ENCODE data around the gene ETS1. TPM values are rescaled to one million over a fixed set of nuclear protein-coding genes. Genes with fewer than 3 reads are reported as not detected.

ETS1 gene
- total RNA-seq, 1 experiment from 2014 or later: 66.4 TPM

DNA sequence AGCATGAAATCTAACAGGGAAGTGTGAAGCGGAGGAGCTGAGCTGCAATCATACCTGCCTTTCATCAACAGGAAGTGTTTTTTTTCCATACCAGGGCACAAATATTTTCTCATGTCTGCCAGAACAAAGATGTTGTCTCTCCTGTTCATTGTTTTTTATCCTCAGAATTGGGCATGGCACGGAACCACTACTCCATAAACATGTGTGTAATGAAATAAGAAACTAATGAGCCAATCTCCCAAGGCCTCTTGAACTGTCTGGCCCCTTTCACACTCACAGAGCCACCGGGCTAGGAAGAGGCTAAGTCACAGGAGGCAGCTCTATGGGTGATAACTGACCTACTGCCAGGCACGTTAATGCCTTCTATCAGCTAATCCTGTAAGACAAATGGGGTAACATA is 124.4 kb downstream of the ETS1 start:
- in situ Hi-C loops (cut with HindIII; ENCODE audit: low pct_unique_long_range_greater_than_20kb, low sequenced_read_pairs): no loop called here

DNA sequence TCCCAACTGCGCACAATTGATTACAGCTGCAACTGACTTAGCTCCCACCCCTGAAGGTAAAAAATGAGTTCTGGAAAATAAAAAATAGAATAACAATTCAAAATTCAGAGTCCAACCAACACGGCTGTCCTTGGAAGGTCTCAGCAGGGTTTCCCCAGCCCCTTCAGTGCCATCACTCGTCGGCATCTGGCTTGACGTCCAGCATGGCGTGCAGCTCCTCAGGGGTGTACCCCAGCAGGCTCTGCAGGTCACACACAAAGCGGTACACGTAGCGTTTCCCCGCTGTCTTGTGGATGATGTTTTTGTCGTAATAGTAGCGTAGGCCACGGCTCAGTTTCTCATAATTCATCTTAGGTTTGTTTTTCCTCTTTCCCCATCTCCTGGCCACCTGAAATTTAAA is 125.2 kb downstream of the ETS1 start:
- TF ChIP-seq, protein P1, sequence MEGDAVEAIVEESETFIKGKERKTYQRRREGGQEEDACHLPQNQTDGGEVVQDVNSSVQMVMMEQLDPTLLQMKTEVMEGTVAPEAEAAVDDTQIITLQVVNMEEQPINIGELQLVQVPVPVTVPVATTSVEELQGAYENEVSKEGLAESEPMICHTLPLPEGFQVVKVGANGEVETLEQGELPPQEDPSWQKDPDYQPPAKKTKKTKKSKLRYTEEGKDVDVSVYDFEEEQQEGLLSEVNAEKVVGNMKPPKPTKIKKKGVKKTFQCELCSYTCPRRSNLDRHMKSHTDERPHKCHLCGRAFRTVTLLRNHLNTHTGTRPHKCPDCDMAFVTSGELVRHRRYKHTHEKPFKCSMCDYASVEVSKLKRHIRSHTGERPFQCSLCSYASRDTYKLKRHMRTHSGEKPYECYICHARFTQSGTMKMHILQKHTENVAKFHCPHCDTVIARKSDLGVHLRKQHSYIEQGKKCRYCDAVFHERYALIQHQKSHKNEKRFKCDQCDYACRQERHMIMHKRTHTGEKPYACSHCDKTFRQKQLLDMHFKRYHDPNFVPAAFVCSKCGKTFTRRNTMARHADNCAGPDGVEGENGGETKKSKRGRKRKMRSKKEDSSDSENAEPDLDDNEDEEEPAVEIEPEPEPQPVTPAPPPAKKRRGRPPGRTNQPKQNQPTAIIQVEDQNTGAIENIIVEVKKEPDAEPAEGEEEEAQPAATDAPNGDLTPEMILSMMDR (IDR thresholded peaks at IDR 0.05): no peak
- TF ChIP-seq, protein P2, sequence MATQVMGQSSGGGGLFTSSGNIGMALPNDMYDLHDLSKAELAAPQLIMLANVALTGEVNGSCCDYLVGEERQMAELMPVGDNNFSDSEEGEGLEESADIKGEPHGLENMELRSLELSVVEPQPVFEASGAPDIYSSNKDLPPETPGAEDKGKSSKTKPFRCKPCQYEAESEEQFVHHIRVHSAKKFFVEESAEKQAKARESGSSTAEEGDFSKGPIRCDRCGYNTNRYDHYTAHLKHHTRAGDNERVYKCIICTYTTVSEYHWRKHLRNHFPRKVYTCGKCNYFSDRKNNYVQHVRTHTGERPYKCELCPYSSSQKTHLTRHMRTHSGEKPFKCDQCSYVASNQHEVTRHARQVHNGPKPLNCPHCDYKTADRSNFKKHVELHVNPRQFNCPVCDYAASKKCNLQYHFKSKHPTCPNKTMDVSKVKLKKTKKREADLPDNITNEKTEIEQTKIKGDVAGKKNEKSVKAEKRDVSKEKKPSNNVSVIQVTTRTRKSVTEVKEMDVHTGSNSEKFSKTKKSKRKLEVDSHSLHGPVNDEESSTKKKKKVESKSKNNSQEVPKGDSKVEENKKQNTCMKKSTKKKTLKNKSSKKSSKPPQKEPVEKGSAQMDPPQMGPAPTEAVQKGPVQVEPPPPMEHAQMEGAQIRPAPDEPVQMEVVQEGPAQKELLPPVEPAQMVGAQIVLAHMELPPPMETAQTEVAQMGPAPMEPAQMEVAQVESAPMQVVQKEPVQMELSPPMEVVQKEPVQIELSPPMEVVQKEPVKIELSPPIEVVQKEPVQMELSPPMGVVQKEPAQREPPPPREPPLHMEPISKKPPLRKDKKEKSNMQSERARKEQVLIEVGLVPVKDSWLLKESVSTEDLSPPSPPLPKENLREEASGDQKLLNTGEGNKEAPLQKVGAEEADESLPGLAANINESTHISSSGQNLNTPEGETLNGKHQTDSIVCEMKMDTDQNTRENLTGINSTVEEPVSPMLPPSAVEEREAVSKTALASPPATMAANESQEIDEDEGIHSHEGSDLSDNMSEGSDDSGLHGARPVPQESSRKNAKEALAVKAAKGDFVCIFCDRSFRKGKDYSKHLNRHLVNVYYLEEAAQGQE (IDR thresholded peaks at IDR 0.05; ENCODE audit: insufficient read depth in 1 of 2, low read depth in 2 of 2, low read length in 1 of 2): no peak
- no peak for TF ChIP-seq POLR2AphosphoS5 (IDR thresholded peaks at IDR 0.05; ENCODE audit: low read depth, low read length)
- Histone ChIP-seq H3K27me3 (ENCODE audit: control insufficient read depth, insufficient read depth, low read length) (no peaks in the 10 kb centered on the region), H3K36me3 (ENCODE audit: control insufficient read depth, insufficient read depth, low read length) (peaks cover 20% of the 10 kb centered on the region), H3K4me1 (ENCODE audit: control insufficient read depth, insufficient read depth, low read length) (no peaks in the 10 kb centered on the region), H3K4me3 (ENCODE audit: low read depth in 2 of 2, low read length in 2 of 2) (no peak overlapping the region), H3K27ac (ENCODE audit: low read length) (no peak overlapping the region), H3K9me3 (ENCODE audit: control insufficient read depth, insufficient read depth, low read depth, low read length) (no peaks in the 10 kb centered on the region)
- DNase-seq (ENCODE audit: low read depth, low spot score) (no peak), ATAC-seq (no peak)
- ChIA-PET CTCF (no interaction called here), POLR2A (no interaction called here)
- BruUV-seq (replicated peaks): no TSS peak
- intact Hi-C loops (cut with micrococcal nuclease; ENCODE audit: unreplicated experiment) (no loop called here), in situ Hi-C loops (cut with HindIII; ENCODE audit: low pct_unique_long_range_greater_than_20kb, low sequenced_read_pairs) (no loop called here)

More for the DNA sequence above, 124.4 kb downstream of the ETS1 start:
- H3K9me3 ChIP-seq (ENCODE audit: control insufficient read depth, insufficient read depth, low read depth, low read length): no peaks in the 10 kb centered on the region
- no peak overlapping the region for H3K4me3 ChIP-seq (ENCODE audit: low read depth in 2 of 2, low read length in 2 of 2)
- H3K4me1 ChIP-seq (ENCODE audit: control insufficient read depth, insufficient read depth, low read length): peaks cover 5% of the 10 kb centered on the region
- peaks cover 16% of the 10 kb centered on the region for H3K36me3 ChIP-seq (ENCODE audit: control insufficient read depth, insufficient read depth, low read length)
- ATAC-seq: no peak
- no peak for DNase-seq (ENCODE audit: low read depth, low spot score)
- no TSS peak for BruUV-seq (replicated peaks)
- CTCF ChIA-PET: no interaction called here
- TF ChIP-seq, protein P1 (IDR thresholded peaks at IDR 0.05): no peak
- no peak overlapping the region for H3K27ac ChIP-seq (ENCODE audit: low read length)
- no peaks in the 10 kb centered on the region for H3K27me3 ChIP-seq (ENCODE audit: control insufficient read depth, insufficient read depth, low read length)
- POLR2A ChIA-PET: no interaction called here
- intact Hi-C loops (cut with micrococcal nuclease; ENCODE audit: unreplicated experiment): no loop called here

DNA sequence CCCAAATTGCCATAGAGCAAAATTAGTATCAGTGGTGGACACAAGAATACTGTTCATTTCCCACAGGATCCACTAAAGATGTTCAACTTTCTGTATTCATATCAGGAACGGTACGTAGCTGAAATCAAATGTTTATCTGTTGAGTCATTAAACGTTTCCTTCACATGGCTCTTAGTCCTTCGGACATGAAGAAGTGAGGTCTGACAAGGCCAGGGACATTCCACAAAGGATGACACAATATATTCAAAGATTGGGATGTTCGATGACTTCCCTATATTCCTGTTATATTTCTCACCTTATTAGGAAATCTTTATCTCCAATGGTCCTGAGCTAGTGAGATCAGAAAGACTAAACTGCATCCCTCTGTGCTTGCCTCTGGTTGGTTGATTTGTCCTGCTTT is 129.0 kb downstream of the ETS1 start:
- H3K9me3 ChIP-seq (ENCODE audit: control insufficient read depth, insufficient read depth, low read depth, low read length): no peaks in the 10 kb centered on the region
- peak; percentile 40; the same call in 1 of the 2 replicates for ATAC-seq
- in situ Hi-C loops (cut with HindIII; ENCODE audit: low pct_unique_long_range_greater_than_20kb, low sequenced_read_pairs): no loop called here
- peaks cover 20% of the 10 kb centered on the region for H3K36me3 ChIP-seq (ENCODE audit: control insufficient read depth, insufficient read depth, low read length)
- no TSS peak for BruUV-seq (replicated peaks)
- DNase-seq (ENCODE audit: low read depth, low spot score): peak; percentile 69
- no peak overlapping the region for H3K4me3 ChIP-seq (ENCODE audit: low read depth in 2 of 2, low read length in 2 of 2)
- no peak overlapping the region for H3K27ac ChIP-seq (ENCODE audit: low read length)
- ChIA-PET CTCF (no interaction called here), POLR2A (interaction anchor here (0.5 kb wide), 1 partner anchor 11 kb away, joined by 3 read pairs; no protein-coding TSS in a partner anchor)
- H3K27me3 ChIP-seq (ENCODE audit: control insufficient read depth, insufficient read depth, low read length): no peaks in the 10 kb centered on the region
- no peaks in the 10 kb centered on the region for H3K4me1 ChIP-seq (ENCODE audit: control insufficient read depth, insufficient read depth, low read length)
- intact Hi-C loops (cut with micrococcal nuclease; ENCODE audit: unreplicated experiment): no loop called here
- TF ChIP-seq, protein P1 (IDR thresholded peaks at IDR 0.05): no peak
- no peak for TF ChIP-seq POLR2AphosphoS5 (IDR thresholded peaks at IDR 0.05; ENCODE audit: low read depth, low read length)
- TF ChIP-seq SIN3A (IDR thresholded peaks at IDR 0.05; ENCODE audit: borderline replicate concordance, insufficient read depth, low read depth, low read length): no peak
- TF ChIP-seq TCF7L2 (IDR thresholded peaks at IDR 0.05; ENCODE audit: low read depth, low read length): no peak
- TF ChIP-seq, protein P2 (IDR thresholded peaks at IDR 0.05; ENCODE audit: insufficient read depth in 1 of 2, low read depth in 2 of 2, low read length in 1 of 2): no peak
